Kidney tubule cell (primary cell): ENCODE results near the gene OR7D4.
A peak's percentile ranks its signal among the peaks of the same experiment; 100 is the strongest.
"Not testable (repeated sequence)": the region's sequence is repeated elsewhere in the genome, so short reads cannot be mapped to it uniquely, and the experiment has no call there.

Experiments
- DNase-seq: peaks from one replicate; pipeline ENCODE4 v3.0.0-alpha.2; 2018; ENCODE audit warnings: low spot score

The OR7D4 gene

DNA sequence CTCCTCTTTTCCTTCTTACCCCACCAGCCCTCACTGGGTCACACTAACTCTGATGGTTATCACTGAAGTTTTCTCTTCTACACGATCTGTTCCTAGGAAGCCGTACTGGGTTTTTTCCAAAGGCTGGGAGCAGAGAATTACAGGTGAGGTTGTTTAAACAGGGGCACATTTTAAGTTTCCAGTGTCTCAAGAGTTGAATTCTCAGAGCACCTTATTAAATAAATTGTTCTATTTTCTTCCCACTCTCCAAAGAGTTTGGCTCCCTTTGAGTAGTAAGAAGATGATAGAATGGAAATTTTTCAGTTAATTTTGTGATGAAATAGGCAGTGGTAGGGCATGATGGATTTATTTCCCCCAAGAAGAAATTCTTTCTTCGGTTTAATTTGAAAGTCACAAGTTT lies at the start of gene OR7D4:
OR7D4 (minus strand) TSS at position 101 of the 400 bp plus-strand sequence. CDS start 4,752 bp downstream, outside the sequence.
- no peak for DNase-seq

DNA sequence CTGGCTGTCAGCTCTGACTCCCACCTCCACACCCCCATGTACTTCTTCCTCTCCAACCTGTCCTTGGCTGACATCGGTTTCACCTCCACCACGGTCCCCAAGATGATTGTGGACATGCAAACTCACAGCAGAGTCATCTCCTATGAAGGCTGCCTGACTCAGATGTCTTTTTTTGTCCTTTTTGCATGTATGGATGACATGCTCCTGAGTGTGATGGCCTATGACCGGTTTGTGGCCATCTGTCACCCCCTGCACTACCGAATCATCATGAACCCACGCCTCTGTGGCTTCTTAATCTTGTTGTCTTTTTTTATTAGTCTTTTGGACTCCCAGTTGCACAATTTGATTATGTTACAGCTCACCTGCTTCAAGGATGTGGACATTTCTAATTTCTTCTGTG lies 31.8 kb upstream of the OR7D4 start:
- no peak for DNase-seq

DNA sequence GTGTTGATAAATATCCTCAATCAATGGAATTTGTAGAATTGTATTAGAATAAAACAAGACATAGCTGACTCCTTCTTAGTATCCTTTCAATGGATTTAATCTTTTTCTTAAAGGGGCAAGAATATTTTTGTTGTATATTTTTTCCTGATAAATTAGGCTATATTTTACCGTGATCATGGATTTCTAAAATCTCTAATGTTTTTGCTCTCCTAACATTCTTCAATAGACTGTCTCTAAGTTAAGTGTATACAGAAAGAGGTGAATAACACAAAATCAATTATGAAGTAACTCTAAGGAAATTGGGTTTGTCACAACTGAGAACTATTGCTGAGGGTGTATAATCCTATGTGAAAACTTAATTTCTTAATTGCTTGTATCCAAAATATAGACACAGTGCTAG lies 31.2 kb upstream of the OR7D4 start, which contains the start of gene OR7E24:
OR7E24 (plus strand) TSS at position 301 of the 400 bp plus-strand sequence. CDS start 114 bp downstream, outside the sequence.
- no peak for DNase-seq

DNA sequence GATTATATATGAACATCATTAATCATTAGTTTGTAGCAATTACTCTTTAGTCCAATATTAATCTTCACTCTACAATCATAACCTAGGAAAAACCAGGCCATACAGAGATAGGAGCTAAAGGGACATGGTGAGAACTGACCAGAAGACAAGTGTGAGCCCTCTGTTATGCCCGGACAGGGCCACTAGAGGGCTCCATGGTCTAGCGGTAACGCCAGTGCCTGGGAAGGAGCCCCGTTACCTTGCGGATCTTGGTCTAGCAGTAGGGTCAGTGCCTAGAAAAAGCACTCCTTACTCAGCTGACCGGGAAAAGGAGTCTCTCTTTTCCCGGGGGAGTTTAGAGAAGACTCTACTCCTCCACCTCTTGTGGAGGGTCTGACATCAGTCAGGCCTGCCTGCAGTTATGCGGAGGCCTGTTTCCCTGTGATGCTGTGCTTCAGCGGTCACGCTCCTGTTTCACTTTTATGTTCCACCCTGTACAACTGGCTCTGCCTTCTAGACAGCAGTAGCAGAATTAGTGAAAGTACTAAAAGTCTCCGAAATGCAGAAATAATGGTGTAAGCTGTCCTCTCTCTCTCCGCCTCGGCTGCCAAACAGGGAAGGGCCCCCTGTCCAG lies 13.8 kb downstream of the OR7D4 start:
- peak; percentile 58 for DNase-seq

DNA sequence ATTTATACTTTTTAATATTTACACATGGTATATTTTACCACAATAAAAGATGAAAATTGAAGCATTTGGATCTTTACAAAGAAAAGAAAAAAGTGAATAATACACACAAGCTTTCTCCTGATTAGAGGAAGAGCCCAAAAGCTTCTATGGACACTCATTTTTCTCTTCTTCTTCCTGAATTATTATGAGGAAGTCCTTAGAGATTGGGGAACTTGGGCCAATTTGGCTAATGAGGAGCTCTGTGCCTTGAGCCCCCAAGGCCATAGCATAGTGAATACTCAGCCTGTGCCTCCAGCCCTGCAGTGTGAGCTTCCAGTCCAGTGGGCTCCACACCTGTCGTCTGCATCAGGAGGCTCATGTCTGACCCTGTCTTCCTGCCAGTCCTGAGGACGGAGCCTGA lies 21.3 kb downstream of the OR7D4 start:
- DNase-seq = not testable (repeated sequence)

DNA sequence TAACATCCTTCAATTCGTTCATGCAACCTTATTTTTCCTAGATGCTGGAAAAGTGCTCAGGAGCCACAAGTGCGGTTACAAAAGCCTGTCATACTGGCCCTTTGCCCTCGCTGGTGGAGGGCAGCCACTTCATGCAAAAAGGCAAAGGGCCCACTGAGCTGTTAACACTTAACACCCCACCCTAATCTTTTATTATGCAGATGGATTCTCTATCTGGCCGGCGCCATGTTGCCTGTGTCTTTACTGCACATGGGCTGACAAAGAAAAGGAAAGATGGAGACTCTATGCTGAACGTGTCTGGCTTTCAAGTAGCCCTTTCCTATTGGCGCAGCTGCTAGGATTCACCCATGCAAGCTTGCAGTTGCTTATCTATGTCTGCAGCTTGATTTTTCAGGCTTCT lies 29.9 kb downstream of the OR7D4 start:
- DNase-seq = no peak

DNA sequence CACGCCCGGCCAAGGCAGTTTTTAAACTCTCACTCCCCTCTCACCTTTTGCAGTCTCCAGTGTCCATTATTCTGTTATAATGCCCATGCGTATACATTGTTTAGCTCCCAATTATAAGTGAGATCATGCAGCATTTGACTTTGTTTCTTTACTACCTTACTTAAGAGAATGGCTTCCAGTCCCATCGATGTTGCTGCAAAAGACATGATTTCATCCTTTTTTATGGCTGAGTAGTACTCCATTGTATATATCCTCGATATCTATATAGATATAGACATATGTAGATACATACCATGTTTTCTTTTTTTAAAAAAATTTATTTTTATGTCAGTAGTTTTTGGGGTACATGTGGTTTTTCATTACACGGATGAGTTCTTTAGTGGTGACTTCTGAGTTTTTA lies 32.2 kb downstream of the OR7D4 start:
- no peak for DNase-seq

DNA sequence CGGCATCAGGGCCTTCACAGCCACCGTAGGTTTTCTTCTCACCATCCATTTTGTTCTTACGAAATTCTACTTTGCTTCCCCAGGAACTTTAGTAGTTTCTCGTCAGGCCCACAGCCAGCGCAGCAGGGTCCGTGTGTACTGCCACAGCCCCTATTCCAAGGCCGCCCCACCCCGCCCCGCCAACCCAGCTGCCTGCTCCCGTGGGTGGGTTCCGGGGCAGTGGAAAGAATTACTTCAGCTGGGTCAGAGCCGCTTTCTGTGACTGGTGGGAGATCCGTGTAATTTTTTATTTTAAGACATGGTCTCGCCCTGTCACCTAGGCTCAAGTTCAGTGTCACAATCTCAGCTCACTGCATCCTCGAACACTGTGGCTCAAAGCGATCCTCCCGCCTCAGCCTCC lies 36.4 kb downstream of the OR7D4 start:
- no peak for DNase-seq

DNA sequence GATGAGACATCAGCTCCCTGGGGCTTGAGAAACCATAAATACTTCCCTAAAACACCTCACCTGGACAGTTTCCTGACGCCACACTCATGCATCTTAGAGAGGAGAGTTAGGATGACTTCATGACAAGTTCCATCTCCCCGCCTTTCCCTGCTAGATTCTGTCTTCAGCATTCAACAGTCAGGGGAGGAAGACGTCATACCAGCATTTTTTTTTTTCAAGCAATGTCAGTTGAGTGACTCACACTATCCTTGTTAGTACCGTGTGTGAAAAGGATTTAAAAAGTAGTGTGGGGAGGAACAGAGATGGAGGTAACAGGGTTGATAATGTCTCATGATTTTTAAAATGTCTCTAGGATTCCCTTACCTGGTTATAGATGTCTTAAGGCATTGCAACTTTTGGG lies 40.5 kb downstream of the OR7D4 start, which contains the start of gene OR7D2:
OR7D2 (plus strand) TSS at position 79 of the 400 bp plus-strand sequence. CDS start 6,803 bp downstream, outside the sequence.
- no peak for DNase-seq

DNA sequence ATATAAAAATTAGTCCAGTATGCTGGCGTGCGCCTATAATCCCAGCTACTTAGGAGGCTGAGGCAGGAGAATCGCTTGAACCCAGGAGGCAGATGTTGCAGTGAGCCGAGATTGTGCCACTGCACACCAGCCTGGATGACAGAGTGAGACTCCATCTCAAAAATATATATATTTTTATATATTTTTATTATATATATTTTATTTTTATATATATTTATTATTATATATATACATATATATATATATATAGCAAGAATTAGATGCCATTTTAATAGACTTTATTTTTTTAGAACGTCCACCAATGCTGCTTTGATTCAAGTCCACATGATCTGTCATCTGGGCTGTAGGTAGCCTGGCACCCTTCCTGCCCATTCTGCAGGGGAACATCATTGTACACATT lies 44.1 kb downstream of the OR7D4 start:
- DNase-seq = no peak

DNA sequence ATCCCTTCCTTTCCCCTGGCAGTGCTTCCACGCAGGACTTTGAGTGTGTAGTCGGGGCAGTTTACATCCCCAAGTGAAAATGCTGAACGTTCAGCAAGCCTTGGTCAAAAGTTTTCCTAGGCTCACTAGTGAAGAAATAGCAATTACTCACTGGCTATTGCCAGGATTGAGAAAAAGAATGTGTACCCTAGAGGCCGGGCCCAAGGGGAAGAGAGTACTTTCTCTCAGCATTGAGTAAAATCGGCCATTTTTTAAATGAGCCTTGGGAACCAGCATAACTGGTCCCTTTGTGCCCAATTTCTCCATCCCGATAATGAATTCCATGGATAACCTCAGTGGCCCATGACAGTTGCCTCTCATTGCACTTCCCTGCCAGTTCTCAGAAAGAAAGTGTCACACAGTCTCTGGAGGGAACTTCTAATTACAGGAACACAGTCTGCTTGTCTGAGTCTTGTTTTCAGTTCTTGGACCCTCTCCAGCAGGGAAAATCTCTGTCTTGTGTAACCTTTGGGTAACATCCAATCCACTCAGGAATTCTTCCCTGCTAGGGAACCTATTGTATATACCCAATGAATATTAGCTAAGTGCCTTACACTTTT lies 47.9 kb downstream of the OR7D4 start:
- DNase-seq = no peak

DNA sequence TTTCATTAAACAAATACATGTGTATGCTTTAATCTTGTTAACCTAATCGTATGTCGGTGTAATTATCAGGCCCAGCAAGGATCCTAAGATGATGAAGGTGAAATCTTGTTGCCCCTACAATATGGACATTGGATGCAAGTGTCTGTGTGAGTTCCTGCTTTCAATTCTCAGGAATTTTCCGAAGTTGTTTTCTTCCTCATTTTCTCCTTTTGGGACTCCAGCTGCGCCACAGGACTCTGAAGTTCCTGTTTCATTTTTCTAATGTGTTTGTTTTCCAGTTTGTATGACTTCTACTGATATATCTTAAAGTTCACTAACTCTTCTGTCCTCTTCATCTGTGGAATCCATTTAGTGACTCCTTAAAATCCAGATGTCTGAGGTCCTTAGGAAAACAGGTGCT lies 52.5 kb downstream of the OR7D4 start:
- no peak for DNase-seq

DNA sequence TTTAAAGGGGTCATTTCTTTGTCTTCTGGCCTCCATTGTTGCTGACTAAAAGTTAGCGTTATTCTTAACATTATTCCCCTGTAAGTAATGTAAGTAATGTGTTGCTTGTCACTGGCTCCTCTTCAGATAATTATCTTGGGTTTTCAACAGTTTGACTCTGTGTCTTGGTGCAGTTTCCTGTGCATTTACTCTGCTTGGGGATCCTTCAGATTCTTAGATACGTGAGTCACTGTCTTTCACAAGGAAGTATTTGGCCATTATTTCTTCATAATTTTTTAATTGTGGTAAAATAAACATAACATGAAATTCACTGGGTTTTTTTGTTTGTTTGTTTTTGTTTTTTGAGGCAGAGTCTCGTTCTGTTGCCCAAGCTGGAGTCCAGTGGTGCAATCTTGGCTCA lies 54.1 kb downstream of the OR7D4 start:
- DNase-seq = peak; percentile 19

DNA sequence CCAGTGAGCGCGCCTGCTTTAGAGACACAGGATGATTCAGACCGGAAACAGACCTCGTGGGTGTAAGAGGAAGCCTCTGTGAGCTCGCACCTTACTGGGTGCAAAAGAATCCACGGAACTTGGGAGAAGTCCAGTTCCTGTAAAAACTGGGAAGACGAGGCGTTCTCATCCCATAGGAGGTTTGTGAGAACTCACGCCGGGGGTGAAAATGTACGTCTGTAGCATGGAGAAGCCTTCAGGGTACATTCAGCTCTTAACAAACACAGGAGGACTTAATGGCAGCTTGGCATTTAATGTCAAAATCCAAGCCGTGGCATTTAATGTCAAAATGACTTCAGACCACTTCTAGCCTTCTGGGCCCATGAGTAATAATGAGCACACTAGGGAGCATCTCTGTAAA lies 58.0 kb downstream of the OR7D4 start:
- DNase-seq = no peak
